HCT116 (cell line): ENCODE data around the gene HSPB1. TPM values are rescaled to one million over a fixed set of nuclear protein-coding genes. Genes with fewer than 3 reads are reported as not detected.

Experiments
- ATAC-seq: fragments of 200-7000 bp; cut with Tn5 transposase; 2 replicates; pipeline ENCODE4 v1.9.1; 2020; ENCODE audit warnings: mild to moderate bottlenecking, moderate library complexity
- Bru-seq: library from RNA; stranded (reverse); fragments of 400-500 nt; gene quantifications from one replicate; lab custom pipeline; 2021; lab: Mats Ljungman, UMichigan
- BruChase-seq, 2 experiments: library from RNA; stranded (reverse); fragments of 400-500 nt; gene quantifications; one replicate each; lab custom pipeline; 2021; lab: Mats Ljungman, UMichigan
- BruUV-seq: library from RNA; stranded (reverse); fragments of 400-500 nt; replicated peaks from 2 replicates; lab custom pipeline; 2021; lab: Mats Ljungman, UMichigan
- CTCF ChIA-PET: fragments of 300-600 bp; sonication (Branson Sonifier 250); formaldehyde crosslinking; loops from one replicate; lab custom pipeline; 2021; ENCODE audit warnings: antibody characterized with exemption; lab: Charles Lee
- POLR2A ChIA-PET: fragments of 300-600, 350-600 bp; sonication (Branson Sonifier 250); formaldehyde crosslinking; loops from one replicate; lab custom pipeline; 2021; ENCODE audit warnings: antibody characterized with exemption; lab: Charles Lee
- RAD21 ChIA-PET, 2 experiments: fragments of 300-600 bp; sonication (Branson Sonifier 250); formaldehyde crosslinking; loops; one replicate each; lab custom pipeline; 2023; ENCODE audit warnings: low total read pairs in 2 of 2; ENCODE audit not compliant: uncharacterized antibody in 2 of 2, unreplicated experiment in 2 of 2, low non-redundant PET in 1 of 2; lab: Charles Lee
- DNase-seq: peaks from one replicate; pipeline ENCODE4 v3.0.0-alpha.2; 2010; ENCODE audit warnings: low read depth, low spot score
- H2AFZ ChIP-seq: fragments of 200-600 bp; shearing (Covaris generic), sonication (generic); 2 replicates; pipeline ENCODE4 v1.6.1; 2017; ENCODE audit warnings: low read depth, mixed run types, mixed read lengths, antibody characterized with exemption, low read length; ENCODE audit not compliant: poor library complexity, severe bottlenecking
- H3K27ac ChIP-seq: 2 replicates; pipeline ENCODE4 v1.5.1; 2012; ENCODE audit warnings: low read depth, low read length
- H3K27me3 ChIP-seq: fragments of 200-600 bp; sonication (generic); 2 replicates; pipeline ENCODE4 v1.6.1; 2016; ENCODE audit warnings: mixed run types, low read length, mixed read lengths; ENCODE audit not compliant: insufficient read depth
- H3K36me3 ChIP-seq, 2 experiments: fragments of 200-500 bp in 1 of 2; fragments of 200-600 bp in 1 of 2; sonication (Bioruptor generic) in 1 of 2; sonication (generic) in 1 of 2; 2 replicates each; pipeline versions ENCODE4 v1.5.1 to v1.6.1; 2014 to 2016; ENCODE audit warnings: low read length in 2 of 2, inconsistent platforms in 1 of 2, mixed read lengths in 1 of 2, mixed run types in 1 of 2; ENCODE audit not compliant: insufficient read depth in 2 of 2, control insufficient read depth in 1 of 2
- H3K4me1 ChIP-seq, 2 experiments: fragments of 200-600 bp in 1 of 2; sonication (generic) in 1 of 2; 2 replicates each; pipeline versions ENCODE4 v1.5.1 to v1.6.1; 2012 to 2017; ENCODE audit warnings: low read length in 2 of 2, inconsistent platforms in 1 of 2, mild to moderate bottlenecking in 1 of 2, mixed read lengths in 1 of 2, mixed run types in 1 of 2, moderate library complexity in 1 of 2; ENCODE audit not compliant: insufficient read depth in 2 of 2, control insufficient read depth in 1 of 2
- H3K4me2 ChIP-seq: fragments of 200-600 bp; sonication (generic); 2 replicates; pipeline ENCODE4 v1.6.1; 2017; ENCODE audit warnings: mixed run types, low read length, mixed read lengths
- H3K4me3 ChIP-seq, 2 experiments: fragments of 200-600 bp in 1 of 2; sonication (generic) in 1 of 2; replicated peaks in 1 of 2; 2 replicates each; pipeline ENCODE4 v1.5.1; 2011 to 2016; ENCODE audit warnings: low read length in 2 of 2, control low read depth in 1 of 2, low read depth in 1 of 2, mild to moderate bottlenecking in 1 of 2, mixed read lengths in 1 of 2, mixed run types in 1 of 2
- H3K79me2 ChIP-seq: fragments of 200-600 bp; sonication (generic); 2 replicates; pipeline ENCODE4 v1.6.1; 2017; ENCODE audit warnings: mild to moderate bottlenecking, mixed run types, low read length, moderate library complexity, mixed read lengths; ENCODE audit not compliant: insufficient read depth
- H3K9ac ChIP-seq: fragments of 200-600 bp; sonication (generic); 2 replicates; pipeline ENCODE4 v1.6.1; 2016; ENCODE audit warnings: low read length, mixed read lengths
- H3K9me2 ChIP-seq: fragments of 200-600 bp; sonication (generic), shearing (Covaris generic); 2 replicates; pipeline ENCODE4 v1.6.1; 2017; ENCODE audit warnings: mixed run types, mild to moderate bottlenecking, moderate library complexity; ENCODE audit not compliant: insufficient read depth
- H3K9me3 ChIP-seq, 2 experiments: fragments of 200-500 bp in 1 of 2; fragments of 200-600 bp in 1 of 2; sonication (Bioruptor generic) in 1 of 2; sonication (generic) in 1 of 2; 2 replicates each; pipeline ENCODE4 v1.6.1; 2014 to 2017; ENCODE audit warnings: low read length in 2 of 2, mixed read lengths in 2 of 2, inconsistent platforms in 1 of 2, low read depth in 1 of 2, mild to moderate bottlenecking in 1 of 2, mixed run types in 1 of 2, moderate library complexity in 1 of 2; ENCODE audit not compliant: control insufficient read depth in 1 of 2, insufficient read depth in 1 of 2
- H4K20me1 ChIP-seq: fragments of 200-600 bp; sonication (generic), shearing (Covaris generic); 2 replicates; pipeline ENCODE4 v1.6.1; 2017; ENCODE audit warnings: mixed run types, mild to moderate bottlenecking, moderate library complexity; ENCODE audit not compliant: insufficient read depth
- CTCF ChIP-seq, 3 experiments: fragments of 200-600 bp in 1 of 3; sonication (generic) in 1 of 3; IDR thresholded peaks in 2 of 3; conservative IDR thresholded peaks in 1 of 3; 2 replicates each; pipeline ENCODE4 v1.5.1; 2012 to 2017; ENCODE audit warnings: low read depth in 2 of 3, low read length in 2 of 3, antibody characterized with exemption in 1 of 3, borderline replicate concordance in 1 of 3, control low read depth in 1 of 3, mild to moderate bottlenecking in 1 of 3, mixed read lengths in 1 of 3, mixed run types in 1 of 3, moderate library complexity in 1 of 3; ENCODE audit not compliant: insufficient read depth in 1 of 3
- EGR1 ChIP-seq: IDR thresholded peaks from 2 replicates; pipeline ENCODE4 v1.6.1; 2012; ENCODE audit warnings: low read depth
- EZH2phosphoT487 ChIP-seq: fragments of 200-600 bp; IDR thresholded peaks from 2 replicates; pipeline ENCODE4 v1.6.1; 2018; ENCODE audit warnings: antibody characterized with exemption, borderline replicate concordance
- MAX ChIP-seq: IDR thresholded peaks from 2 replicates; pipeline ENCODE4 v1.6.1; 2012
- POLR2A ChIP-seq: IDR thresholded peaks from 2 replicates; pipeline ENCODE4 v1.7.0; 2011; ENCODE audit warnings: borderline replicate concordance; ENCODE audit not compliant: insufficient read depth, insufficient read length; ENCODE audit errors: extremely low read depth
- POLR2AphosphoS5 ChIP-seq: IDR thresholded peaks from 2 replicates; pipeline ENCODE4 v1.6.1; 2011; ENCODE audit warnings: mild to moderate bottlenecking, low read depth, low read length, moderate library complexity
- RAD21 ChIP-seq: IDR thresholded peaks from 2 replicates; pipeline ENCODE4 v1.6.1; 2012; ENCODE audit warnings: low read depth, mild to moderate bottlenecking
- REST ChIP-seq: IDR thresholded peaks from 2 replicates; pipeline ENCODE4 v1.6.1; 2012; ENCODE audit warnings: low read depth
- SIN3A ChIP-seq: IDR thresholded peaks from 2 replicates; pipeline ENCODE4 v1.6.1; 2012; ENCODE audit warnings: low read depth
- TCF7L2 ChIP-seq: IDR thresholded peaks from 2 replicates; pipeline ENCODE4 v1.7.0; 2011; ENCODE audit warnings: borderline replicate concordance, inconsistent platforms; ENCODE audit not compliant: insufficient read depth, insufficient read length; ENCODE audit errors: extremely low read depth
- ZBTB33 ChIP-seq: IDR thresholded peaks from 2 replicates; pipeline ENCODE4 v1.6.1; 2011; ENCODE audit warnings: mild to moderate bottlenecking, low read length, moderate library complexity; ENCODE audit not compliant: insufficient replicate concordance; ENCODE audit errors: extremely low read depth
- ZFX ChIP-seq: fragments of 450-650 bp; IDR thresholded peaks from 2 replicates; pipeline ENCODE4 v1.6.1; 2017
- ZNF274 ChIP-seq: fragments of 200-500 bp; sonication (Bioruptor generic); IDR thresholded peaks from 2 replicates; pipeline ENCODE4 v1.6.1; 2014; ENCODE audit warnings: mild to moderate bottlenecking, low read depth, low read length, inconsistent platforms
- intact Hi-C: fragments of 100-400 bp; cut with micrococcal nuclease; formaldehyde crosslinking; loops from 2 replicates; pipeline ENCODE4 v1.10.0; 2022
- long read RNA-seq: library from polyadenylated mRNA; unstranded; transcript quantifications from one replicate; pipeline ENCODE4 v2.0.0, GENCODE V29; 2021; ENCODE audit not compliant: unreplicated experiment
- polyA plus RNA-seq: library from polyadenylated mRNA; unstranded; fragments of >200 nt; gene quantifications from 2 replicates; pipeline ENCODE4 v1.2.1, GENCODE V29; 2012; ENCODE audit warnings: missing spikeins
- total RNA-seq: library from RNA; stranded (reverse); gene quantifications from one replicate; pipeline ENCODE4 v1.2.1, GENCODE V29; 2021; ENCODE audit not compliant: unreplicated experiment

HSPB1 gene
- total RNA-seq, result 524 TPM
- 568 and 601 TPM in 2 replicates for polyA plus RNA-seq
- Bru-seq, nascent RNA, result percentile 89 among the genes with signal in this experiment
- BruChase-seq, experiment 1, labeled RNA remaining after a 6-hour chase, result percentile 93 among the genes with signal in this experiment
- BruChase-seq, experiment 2, labeled RNA remaining after a 2-hour chase, result percentile 95 among the genes with signal in this experiment
- long read RNA-seq, transcript HSPB1-201 (3 exons, 909 nt), result major isoform, 336 of 515 reads
- long read RNA-seq, transcript HSPB1-203 (2 exons, 1,455 nt), result minor isoform, 163 of 515 reads
- long read RNA-seq, partial matches to known transcripts, result 14 of 515 reads
- long read RNA-seq, other reads (novel, unspliced or antisense), result 2 of 515 reads

- RAD21 ChIA-PET, result interaction anchor here in 1 of 2 experiments (0.6 kb wide), 1 partner anchor 11 kb away, joined by 4 read pairs; no protein-coding TSS in a partner anchor
- ATAC-seq, result peak; percentile 67
- peaks cover 45 to 75% of the 10 kb centered on the region in 2 experiments for H3K4me1 ChIP-seq
- POLR2A ChIA-PET, result interaction anchor here (0.7 to 2.9 kb wide), 6 partner anchors 8 to 136 kb away, joined by 3 to 21 read pairs (median 4); no protein-coding TSS in a partner anchor
- peaks cover 13% of the 10 kb centered on the region; the same call in 1 of the 2 replicates for H3K79me2 ChIP-seq
- no peaks in the 10 kb centered on the region for H4K20me1 ChIP-seq
- H3K9ac ChIP-seq, result peak within 1 kb of the TSS; percentile 96
- peak within 1 kb of the TSS; percentile 95 for H3K27ac ChIP-seq
- H3K9me3 ChIP-seq, result no peaks in the 10 kb centered on the region
- H3K4me3 ChIP-seq, result peak within 1 kb of the TSS; percentile 86 to 94
- DNase-seq, result peak; percentile 79
- intact Hi-C loops, result loop anchor here (1.0 kb wide), 1 partner anchor 11 kb away; no protein-coding TSS in a partner anchor
- TF ChIP-seq REST, result no peak
- peak; percentile 86 for TF ChIP-seq POLR2A
- TF ChIP-seq TCF7L2, result no peak
- TF ChIP-seq SIN3A, result no peak
- no peak for TF ChIP-seq RAD21
- no peak for TF ChIP-seq EZH2phosphoT487
- TF ChIP-seq ZBTB33, result no peak
- peak; percentile 59; the same call in 1 of the 2 replicates for TF ChIP-seq ZFX
- TF ChIP-seq POLR2AphosphoS5, result peak; percentile 95
- TF ChIP-seq EGR1, result no peak
- no peak for TF ChIP-seq CTCF (IDR thresholded peaks at IDR 0.05 in 2 of 3, conservative IDR thresholded peaks at IDR 0.05 in 1 of 3; ENCODE audit: borderline replicate concordance in 1 of 3, insufficient read depth in 1 of 3, low read depth in 2 of 3, low read length in 2 of 3)
- no peak for TF ChIP-seq ZNF274
- TF ChIP-seq MAX, result no peak
- TF ChIP-seq, all 23 proteins: peak for 3
- H2AFZ ChIP-seq, result no peak within 1 kb of the TSS
- H3K36me3 ChIP-seq, result peaks cover 2 to 8% of the 10 kb centered on the region in 2 experiments; a peak in 1 of 4 replicates
- CTCF ChIA-PET, result interaction anchor here (0.9 to 1.7 kb wide), 7 partner anchors 8 to 40 kb away, joined by 3 to 12 read pairs (median 3); no protein-coding TSS in a partner anchor
- TSS peak; percentile 77 for BruUV-seq
- no peaks in the 10 kb centered on the region for H3K27me3 ChIP-seq
- peak within 1 kb of the TSS; percentile 97 for H3K4me2 ChIP-seq
- no peaks in the 10 kb centered on the region for H3K9me2 ChIP-seq
Observed at GRCh38 chr7:76302347-76303201, at the start of gene HSPB1. HSPB1 (plus strand) TSS chr7:76302673; CDS start chr7:76302713, 40 bp downstream.
